Measurements from ENCODE around the gene NAT10.
"Not testable (repeated sequence)": the region's sequence is repeated elsewhere in the genome, so short reads cannot be mapped to it uniquely, and the experiment has no call there.

The NAT10 gene

GRCh38 chr11:34180040-34180813 is 74.8 kb downstream of the NAT10 start:
- Histone ChIP-seq H3K36me3 (ENCODE audit: insufficient read depth, low read length) (no peaks in the 10 kb centered on the region), H3K27ac (no peak overlapping the region), H3K4me3 (no peak overlapping the region), H3K9ac (ENCODE audit: insufficient read length) (no peak overlapping the region), H3K9me3 (ENCODE audit: low read depth, low read length) (no peaks in the 10 kb centered on the region)
- TF ChIP-seq EZH2 (IDR thresholded peaks at IDR 0.05) (no peak), FOXP2 (optimal IDR thresholded peaks at IDR 0.05; ENCODE audit: control extremely low read depth, extremely low read length, insufficient read depth) (no peak), POLR2AphosphoS5 (IDR thresholded peaks at IDR 0.05; ENCODE audit: borderline replicate concordance, low read depth, low read length) (no peak)
- no peak for DNase-seq (ENCODE audit: low read depth, low spot score)

- not testable (repeated sequence) for H3K36me3 ChIP-seq (ENCODE audit: insufficient read depth, low read length); H3K9me3 ChIP-seq (ENCODE audit: low read depth, low read length); H3K27ac ChIP-seq; H3K9ac ChIP-seq (ENCODE audit: insufficient read length); DNase-seq (ENCODE audit: low read depth, low spot score); H3K4me3 ChIP-seq
Measured at GRCh38 chr11:34180814-34181165, 75.4 kb downstream of the NAT10 start.

- TF ChIP-seq EZH2 (IDR thresholded peaks at IDR 0.05) (no peak), FOXP2 (optimal IDR thresholded peaks at IDR 0.05; ENCODE audit: control extremely low read depth, extremely low read length, insufficient read depth) (no peak), POLR2AphosphoS5 (IDR thresholded peaks at IDR 0.05; ENCODE audit: borderline replicate concordance, low read depth, low read length) (no peak)
- Histone ChIP-seq H3K36me3 (ENCODE audit: insufficient read depth, low read length) (no peaks in the 10 kb centered on the region), H3K9me3 (ENCODE audit: low read depth, low read length) (no peaks in the 10 kb centered on the region), H3K9ac (ENCODE audit: insufficient read length) (no peak overlapping the region), H3K27ac (no peak overlapping the region), H3K4me3 (no peak overlapping the region)
- DNase-seq (ENCODE audit: low read depth, low spot score) = no peak
Measured at GRCh38 chr11:34181251-34181650, 75.8 kb downstream of the NAT10 start.

GRCh38 chr11:34181856-34182405 is 76.5 kb downstream of the NAT10 start:
- Histone ChIP-seq H3K4me3 (no peak overlapping the region), H3K36me3 (ENCODE audit: insufficient read depth, low read length) (no peaks in the 10 kb centered on the region), H3K9ac (ENCODE audit: insufficient read length) (no peak overlapping the region), H3K9me3 (ENCODE audit: low read depth, low read length) (no peaks in the 10 kb centered on the region), H3K27ac (no peak overlapping the region)
- TF ChIP-seq POLR2AphosphoS5 (IDR thresholded peaks at IDR 0.05; ENCODE audit: borderline replicate concordance, low read depth, low read length) (no peak), FOXP2 (optimal IDR thresholded peaks at IDR 0.05; ENCODE audit: control extremely low read depth, extremely low read length, insufficient read depth) (no peak), EZH2 (IDR thresholded peaks at IDR 0.05) (no peak)
- no peak for DNase-seq (ENCODE audit: low read depth, low spot score)

GRCh38 chr11:34182425-34182824 is 77.0 kb downstream of the NAT10 start:
- no peak overlapping the region for H3K9ac ChIP-seq (ENCODE audit: insufficient read length)
- H3K27ac ChIP-seq = no peak overlapping the region
- no peaks in the 10 kb centered on the region for H3K36me3 ChIP-seq (ENCODE audit: insufficient read depth, low read length)
- TF ChIP-seq POLR2AphosphoS5 (IDR thresholded peaks at IDR 0.05; ENCODE audit: borderline replicate concordance, low read depth, low read length) (no peak), FOXP2 (optimal IDR thresholded peaks at IDR 0.05; ENCODE audit: control extremely low read depth, extremely low read length, insufficient read depth) (no peak), EZH2 (IDR thresholded peaks at IDR 0.05) (no peak)
- DNase-seq (ENCODE audit: low read depth, low spot score) = no peak
- no peaks in the 10 kb centered on the region for H3K9me3 ChIP-seq (ENCODE audit: low read depth, low read length)
- H3K4me3 ChIP-seq = no peak overlapping the region

- Histone ChIP-seq H3K9ac (ENCODE audit: insufficient read length) (no peak overlapping the region), H3K4me3 (no peak overlapping the region), H3K36me3 (ENCODE audit: insufficient read depth, low read length) (no peaks in the 10 kb centered on the region), H3K9me3 (ENCODE audit: low read depth, low read length) (no peaks in the 10 kb centered on the region), H3K27ac (no peak overlapping the region)
- DNase-seq (ENCODE audit: low read depth, low spot score) = no peak
- no peak for TF ChIP-seq EZH2 (IDR thresholded peaks at IDR 0.05)
- TF ChIP-seq POLR2AphosphoS5 (IDR thresholded peaks at IDR 0.05; ENCODE audit: borderline replicate concordance, low read depth, low read length) = no peak
- no peak for TF ChIP-seq FOXP2 (optimal IDR thresholded peaks at IDR 0.05; ENCODE audit: control extremely low read depth, extremely low read length, insufficient read depth)
Measured at GRCh38 chr11:34182921-34183685, 77.7 kb downstream of the NAT10 start.

- Histone ChIP-seq H3K27ac (no peak overlapping the region), H3K9ac (ENCODE audit: insufficient read length) (no peak overlapping the region), H3K4me3 (no peak overlapping the region), H3K9me3 (ENCODE audit: low read depth, low read length) (no peaks in the 10 kb centered on the region), H3K36me3 (ENCODE audit: insufficient read depth, low read length) (no peaks in the 10 kb centered on the region)
- TF ChIP-seq EZH2 (IDR thresholded peaks at IDR 0.05) = no peak
- no peak for TF ChIP-seq POLR2AphosphoS5 (IDR thresholded peaks at IDR 0.05; ENCODE audit: borderline replicate concordance, low read depth, low read length)
- TF ChIP-seq FOXP2 (optimal IDR thresholded peaks at IDR 0.05; ENCODE audit: control extremely low read depth, extremely low read length, insufficient read depth) = no peak
- no peak for DNase-seq (ENCODE audit: low read depth, low spot score)
Measured at GRCh38 chr11:34183848-34184391, 78.5 kb downstream of the NAT10 start.

GRCh38 chr11:34184505-34185015 is 79.1 kb downstream of the NAT10 start:
- TF ChIP-seq POLR2AphosphoS5 (IDR thresholded peaks at IDR 0.05; ENCODE audit: borderline replicate concordance, low read depth, low read length) (no peak), EZH2 (IDR thresholded peaks at IDR 0.05) (no peak), FOXP2 (optimal IDR thresholded peaks at IDR 0.05; ENCODE audit: control extremely low read depth, extremely low read length, insufficient read depth) (no peak)
- Histone ChIP-seq H3K4me3 (no peak overlapping the region), H3K36me3 (ENCODE audit: insufficient read depth, low read length) (no peaks in the 10 kb centered on the region), H3K9me3 (ENCODE audit: low read depth, low read length) (no peaks in the 10 kb centered on the region), H3K9ac (ENCODE audit: insufficient read length) (no peak overlapping the region), H3K27ac (no peak overlapping the region)
- no peak for DNase-seq (ENCODE audit: low read depth, low spot score)

Data from SK-N-MC (cell line).